Kidney capillary endothelial cell (primary cell): ENCODE measurements around the gene CCNK.

Experiments used
- DNase-seq: peaks from one replicate; pipeline ENCODE4 v3.0.0-alpha.2; 2018; ENCODE audit warnings: low spot score

Gene CCNK

DNA sequence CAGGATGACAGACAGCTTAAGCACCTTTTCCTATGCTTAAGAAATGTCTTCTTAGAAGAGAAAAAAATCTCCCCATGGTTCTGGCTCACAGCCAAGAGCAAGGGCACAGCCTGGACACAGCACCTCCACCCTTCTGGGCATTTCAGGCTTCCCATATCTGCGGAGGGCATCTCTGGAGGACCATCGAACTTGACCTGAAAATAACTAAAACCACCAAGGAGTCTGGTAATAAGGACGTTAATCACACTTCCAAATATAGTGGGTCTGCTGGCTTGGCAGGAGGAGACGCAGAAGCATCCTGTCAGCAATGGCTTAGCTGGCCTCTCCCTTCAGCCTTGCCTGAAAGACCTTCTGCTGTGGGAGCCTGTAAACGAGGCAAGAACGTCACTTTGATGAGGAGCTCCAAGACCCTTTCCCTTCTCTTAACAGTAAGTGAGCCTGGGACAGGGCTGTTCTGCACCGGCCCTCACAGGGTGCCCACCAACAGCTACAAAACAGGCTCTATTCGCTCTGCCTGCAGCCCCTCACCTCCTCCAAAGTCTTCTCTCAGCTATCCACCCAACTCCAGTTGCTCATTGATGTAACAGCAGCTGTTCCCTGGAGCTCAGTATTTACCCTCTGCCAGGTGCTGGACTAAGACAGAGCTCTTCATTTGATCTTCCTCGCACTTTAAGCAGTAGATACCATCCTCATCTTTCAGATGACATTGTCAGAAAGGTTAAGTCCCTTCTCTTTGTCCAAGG lies 13.7 kb upstream of the CCNK start:
- no peak for DNase-seq

DNA sequence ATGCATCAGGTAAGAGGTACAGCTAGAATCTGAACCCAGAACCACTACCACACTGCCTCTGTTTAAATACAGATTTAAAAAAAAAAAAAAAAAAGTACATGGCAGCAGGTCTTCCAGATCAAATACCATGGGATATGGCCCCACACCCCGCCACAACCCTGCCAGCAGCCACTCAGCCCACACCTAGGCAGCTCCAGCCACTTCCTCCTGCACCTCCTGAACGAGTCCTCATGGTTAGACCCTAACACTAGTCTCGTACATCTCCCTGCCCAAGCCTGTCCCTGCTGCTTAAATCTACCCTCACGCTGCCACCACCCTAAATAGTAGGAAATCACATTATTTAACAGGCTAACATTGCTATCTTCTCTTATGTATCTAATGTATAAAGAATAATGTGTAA lies 13.1 kb upstream of the CCNK start:
- DNase-seq = no peak

DNA sequence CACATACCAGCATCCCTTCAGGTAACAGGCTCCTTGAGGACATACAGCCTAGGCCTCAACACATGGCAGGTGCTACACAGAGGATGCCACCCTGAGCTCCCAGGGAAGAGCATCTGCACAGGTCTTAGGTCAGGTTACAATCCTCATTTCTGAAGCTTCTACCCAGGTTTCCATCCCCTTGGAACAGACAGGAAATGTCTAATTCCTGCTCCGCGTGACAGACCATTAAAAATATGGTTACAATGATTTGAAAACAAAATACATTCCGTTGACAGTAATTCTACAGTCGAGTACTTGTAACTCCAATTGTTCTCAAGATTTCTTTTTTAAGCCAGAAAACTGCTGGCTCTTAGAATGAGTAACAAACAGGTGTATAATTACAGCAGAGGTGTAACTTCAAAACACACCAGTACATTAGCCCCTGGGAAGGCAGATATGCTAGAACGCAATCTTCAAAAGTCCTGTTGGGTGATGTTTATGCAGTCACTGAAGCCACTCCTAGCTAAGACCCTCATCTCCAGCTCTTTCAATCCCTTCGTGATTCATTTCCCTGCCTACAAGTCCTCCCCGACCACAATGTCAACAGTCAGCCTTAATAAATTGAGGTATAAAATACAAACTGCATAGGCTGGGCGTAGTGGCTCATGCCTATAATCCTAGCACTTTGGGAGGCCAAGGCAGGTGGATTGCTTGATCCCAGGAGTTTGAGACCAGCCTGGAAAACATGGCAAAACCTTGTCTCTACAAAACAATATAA lies 12.2 kb upstream of the CCNK start:
- DNase-seq = no peak

DNA sequence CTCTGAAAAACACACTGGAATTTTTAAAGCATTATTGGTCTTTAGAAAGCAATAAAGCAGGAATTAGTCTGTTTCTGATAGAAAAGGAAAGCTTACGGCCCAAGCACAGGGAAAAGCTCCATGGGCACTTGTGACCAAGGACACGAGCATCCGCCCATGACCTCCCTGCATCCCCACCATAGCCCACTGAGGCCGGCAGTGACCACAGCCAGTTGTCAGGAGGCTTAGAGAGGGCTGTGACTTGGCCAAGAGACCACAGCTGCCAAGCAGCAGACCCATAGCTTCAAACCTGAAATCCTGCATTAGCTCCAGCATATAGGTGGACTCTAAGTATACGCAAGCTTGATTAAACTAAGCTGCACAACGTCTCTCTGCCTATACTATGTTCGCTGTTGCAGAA lies 9.5 kb upstream of the CCNK start:
- no peak for DNase-seq

DNA sequence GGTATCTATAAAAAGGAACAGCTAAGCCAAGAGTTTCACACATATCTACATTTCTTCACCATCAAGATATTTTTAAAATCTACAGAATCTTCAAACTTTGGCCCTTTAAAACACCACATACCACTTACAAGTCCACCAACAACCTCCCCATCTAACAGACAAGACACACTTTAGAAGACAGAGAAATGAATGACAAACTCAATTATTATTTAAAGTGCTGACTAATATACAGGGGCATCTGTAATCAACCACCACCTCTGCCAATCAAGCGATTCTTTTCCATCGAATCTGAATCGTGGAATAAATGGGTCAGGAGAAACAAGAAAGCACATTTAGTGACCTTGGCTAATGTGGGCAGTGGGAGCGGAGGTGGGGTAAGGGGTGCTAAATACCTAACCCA lies 8.3 kb upstream of the CCNK start:
- no peak for DNase-seq

DNA sequence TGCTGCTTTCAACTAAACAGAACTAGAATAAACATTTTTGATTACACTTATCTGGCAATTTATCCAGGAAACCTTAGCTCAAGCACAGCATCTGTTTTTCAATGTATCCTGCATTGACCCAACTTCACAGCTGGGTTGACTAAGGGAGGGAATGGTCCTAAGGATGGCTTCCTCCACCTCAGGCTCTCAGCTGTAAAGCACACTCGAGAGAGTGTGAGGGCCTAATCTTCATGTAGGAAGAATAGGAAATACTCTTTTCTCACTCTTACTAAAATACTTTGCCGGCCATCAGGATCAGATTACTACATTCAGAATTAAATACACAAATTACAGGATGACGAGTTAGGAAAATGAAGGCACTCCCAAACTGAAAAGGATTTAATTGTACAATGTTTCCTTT lies 7.8 kb upstream of the CCNK start:
- no peak for DNase-seq

DNA sequence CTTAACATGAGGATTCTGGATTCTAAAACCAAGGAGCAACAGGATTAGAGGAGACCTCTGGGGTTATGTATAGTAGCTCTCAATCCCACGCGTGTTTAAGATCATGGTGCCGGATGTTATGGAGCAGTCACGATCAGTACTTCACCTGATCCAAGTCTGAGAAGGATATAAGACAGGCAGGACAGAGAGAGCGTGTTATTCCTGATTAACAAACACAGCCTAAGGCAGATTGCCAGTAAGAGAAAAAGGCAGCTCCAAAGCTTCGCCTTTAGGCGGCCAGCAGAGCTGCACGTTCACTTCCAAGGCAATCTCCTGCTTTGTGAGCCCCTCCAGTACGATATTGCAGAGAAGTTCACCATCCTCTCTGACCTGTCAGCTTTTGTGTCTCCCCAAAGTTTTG lies 6.0 kb upstream of the CCNK start:
- DNase-seq = no peak

DNA sequence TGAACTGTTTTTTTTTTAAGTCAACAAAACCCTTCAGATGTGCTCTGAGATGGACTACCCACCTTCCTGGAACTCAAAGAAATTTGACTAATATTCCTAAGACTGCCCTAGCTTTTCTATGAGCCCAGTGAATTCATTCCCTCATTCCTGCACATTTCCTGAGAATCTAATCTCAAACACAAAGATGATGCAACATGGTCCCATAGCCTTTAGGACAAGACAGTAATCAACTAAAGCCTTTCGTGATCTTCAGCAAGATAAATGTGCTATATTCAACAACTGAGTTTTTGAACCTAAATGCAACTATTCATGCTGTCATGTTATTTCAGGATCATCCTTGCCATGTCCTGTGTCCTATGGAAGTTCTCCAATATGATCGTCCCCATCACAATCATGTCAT lies 5.5 kb upstream of the CCNK start:
- DNase-seq = no peak

DNA sequence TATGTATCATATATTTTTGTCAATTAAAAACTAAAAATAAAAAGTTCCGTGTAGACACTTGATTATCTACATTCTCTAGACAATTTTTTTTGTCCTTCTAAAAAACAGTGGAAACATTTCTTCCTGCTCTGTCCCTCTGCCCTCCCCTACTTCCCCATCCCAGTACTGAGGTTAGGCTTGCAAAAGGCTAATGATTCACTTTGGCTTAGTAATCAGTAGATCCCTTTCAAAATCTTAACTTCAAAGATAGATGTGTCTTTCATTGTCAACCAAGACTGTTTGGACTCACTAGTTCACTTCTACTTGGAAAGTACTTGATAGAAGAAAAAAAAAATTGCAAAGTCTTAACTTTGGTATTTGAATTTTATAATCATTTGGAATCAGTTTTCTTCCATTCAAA lies 4.3 kb upstream of the CCNK start:
- DNase-seq = no peak

DNA sequence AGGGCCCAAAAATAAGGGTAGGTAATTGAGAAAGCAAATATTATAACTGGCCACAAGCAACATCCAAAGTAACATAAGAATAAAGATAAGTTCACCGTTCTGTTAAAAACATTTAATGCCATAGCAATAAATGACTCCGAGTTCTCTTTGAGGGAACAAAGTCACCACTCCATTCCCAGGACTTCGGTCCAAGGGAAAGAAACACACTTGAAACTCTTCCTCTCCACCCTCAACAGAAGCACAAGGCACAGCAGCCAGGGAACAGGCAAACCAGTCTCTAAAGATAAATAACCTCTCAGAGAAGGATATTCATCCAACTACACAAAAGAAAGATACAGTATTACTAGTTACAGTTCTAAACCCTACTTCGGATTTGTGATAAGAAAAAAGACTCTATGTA lies 3.1 kb upstream of the CCNK start:
- no peak for DNase-seq

DNA sequence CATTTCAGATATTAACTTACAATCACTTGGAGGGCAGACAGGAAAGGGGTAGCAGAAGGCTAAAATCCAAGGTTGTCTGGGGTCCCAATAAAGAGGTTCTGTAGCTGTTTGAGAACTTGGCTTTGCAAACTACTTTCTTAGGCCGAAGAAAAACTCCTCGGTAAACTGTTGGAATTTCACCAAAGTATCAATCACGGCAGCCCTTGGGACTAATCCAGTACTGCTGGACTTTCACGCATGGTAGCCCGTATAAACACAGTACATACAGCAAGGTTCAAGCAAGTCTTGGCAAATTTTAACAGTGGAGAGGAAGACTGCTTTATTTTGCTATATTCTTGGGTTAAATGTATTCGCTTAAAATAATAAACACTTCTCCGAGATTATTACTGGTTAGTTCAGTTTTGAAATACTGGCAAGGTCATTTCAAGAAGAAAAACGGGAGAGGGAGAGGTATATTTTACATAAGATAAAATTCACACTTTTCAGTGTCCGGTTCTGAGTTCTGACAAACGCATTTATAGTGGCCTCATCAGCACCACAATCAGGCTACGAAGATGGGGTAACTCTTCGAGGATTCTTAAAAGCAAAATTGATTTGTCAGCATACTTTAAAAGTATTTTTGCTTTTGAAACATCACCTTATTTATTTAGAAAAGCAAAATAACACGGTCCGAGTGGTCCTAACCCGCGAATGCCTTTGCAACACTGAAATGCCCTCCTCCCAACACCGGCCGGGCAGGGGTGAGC lies 1.9 kb upstream of the CCNK start:
- DNase-seq = no peak

DNA sequence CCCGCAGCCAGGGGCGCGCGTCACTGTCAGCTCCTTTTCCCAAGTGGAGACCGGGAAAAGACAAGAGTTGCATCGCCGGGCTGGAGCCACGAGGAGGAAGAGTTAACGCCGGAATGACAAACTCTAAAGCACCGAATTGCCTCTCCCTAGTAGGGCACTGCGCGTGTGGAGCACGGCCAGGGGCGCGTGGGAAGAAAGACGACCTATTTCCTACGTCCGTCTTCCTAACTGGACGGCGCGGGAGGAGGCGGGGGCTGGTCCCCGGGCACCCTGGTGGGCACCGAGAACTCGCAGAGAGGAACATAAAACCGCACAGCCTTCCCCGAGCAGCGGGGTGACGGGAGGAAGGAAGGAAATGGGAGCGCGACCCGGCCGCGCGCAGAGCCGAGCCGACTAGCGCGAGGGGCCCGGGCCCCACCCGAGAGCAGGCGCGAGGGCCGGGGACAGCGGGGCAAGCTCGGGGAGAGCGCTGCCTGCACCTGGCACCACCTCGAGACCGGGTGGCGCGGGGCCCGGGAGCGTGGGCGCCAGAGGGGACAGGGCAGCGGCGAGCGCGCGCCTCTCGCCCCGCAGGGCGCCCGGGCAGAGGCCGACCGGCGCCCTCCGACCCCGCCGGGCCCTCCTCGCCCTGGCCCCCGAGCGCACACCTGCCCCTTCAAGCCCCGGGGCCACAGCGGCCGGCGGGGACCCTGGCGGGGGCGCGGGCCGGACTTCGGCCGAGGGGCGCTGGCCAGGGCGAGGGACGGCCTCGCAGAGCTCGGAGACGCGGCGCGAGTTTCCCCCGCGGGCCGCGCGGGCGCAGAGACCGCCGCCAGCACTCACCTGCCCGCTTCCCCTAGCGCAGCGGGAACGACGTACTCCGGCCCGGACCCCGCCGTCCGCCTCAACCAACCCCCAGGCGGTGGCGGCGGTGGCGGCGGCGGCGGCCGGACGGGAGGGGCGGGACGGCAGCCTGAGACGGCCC lies 1.0 kb upstream of the CCNK start, which contains the start of gene SETD3:
Gene SETD3 (minus strand): TSS at position 954 of the 964 bp plus-strand sequence. CDS start 15,054 bp downstream, outside the sequence.
- peak; percentile 55 for DNase-seq

DNA sequence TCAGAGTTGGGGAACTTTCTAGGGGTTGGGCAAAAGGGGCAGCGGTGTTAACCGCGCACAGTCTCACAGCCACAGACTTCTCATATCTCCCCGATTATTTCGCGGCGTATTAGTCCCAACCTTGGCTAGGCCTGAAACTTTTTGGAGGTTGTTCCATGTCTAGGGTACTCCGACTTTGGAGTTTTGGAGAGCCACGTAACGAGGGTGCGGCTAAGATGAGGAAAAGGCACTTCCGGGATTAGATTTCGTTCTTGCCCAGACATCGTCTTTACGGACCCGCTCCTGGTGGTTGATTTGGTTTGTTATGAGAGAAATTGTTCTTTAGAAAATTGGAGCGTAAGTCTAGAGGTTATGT lies 513 bp downstream of the CCNK start:
- no peak for DNase-seq

DNA sequence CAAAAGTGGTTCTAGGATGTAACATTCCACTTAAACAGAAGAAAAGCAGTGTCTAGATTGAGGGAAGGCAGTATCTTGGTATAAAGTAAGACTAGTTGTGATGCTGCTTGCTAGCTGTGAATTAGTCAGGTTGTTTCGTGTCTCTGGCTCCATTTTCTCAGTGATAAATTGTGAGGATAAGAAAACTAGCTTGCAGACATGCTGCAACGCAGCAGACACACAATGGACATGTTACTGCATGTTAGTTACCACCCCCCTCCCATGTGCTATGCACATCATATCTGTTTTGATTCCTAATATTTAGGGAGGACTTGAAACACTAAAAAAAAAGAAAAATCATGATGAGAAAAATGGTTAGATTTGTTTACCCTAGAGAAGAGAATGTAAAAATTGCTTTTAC lies 2.9 kb downstream of the CCNK start:
- DNase-seq = no peak

DNA sequence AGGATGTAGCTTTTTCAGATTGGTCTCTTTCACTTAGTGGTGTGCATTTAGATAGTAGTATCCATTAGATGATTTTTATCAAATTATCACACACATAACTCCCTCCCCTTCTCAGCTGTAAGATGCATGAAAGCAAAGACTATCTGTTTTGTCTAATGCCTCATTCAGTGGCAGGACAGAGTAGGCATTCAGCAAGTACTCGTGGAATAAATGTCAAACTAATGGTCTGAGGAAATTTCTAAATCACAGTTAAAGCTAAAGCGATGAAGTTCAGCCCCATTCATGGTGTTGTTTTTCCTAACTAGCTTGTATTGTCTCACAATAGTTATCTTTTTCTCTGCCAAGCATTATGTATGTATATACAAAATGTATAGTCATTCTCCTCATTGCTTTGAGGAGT lies 16.1 kb downstream of the CCNK start:
- DNase-seq = no peak

DNA sequence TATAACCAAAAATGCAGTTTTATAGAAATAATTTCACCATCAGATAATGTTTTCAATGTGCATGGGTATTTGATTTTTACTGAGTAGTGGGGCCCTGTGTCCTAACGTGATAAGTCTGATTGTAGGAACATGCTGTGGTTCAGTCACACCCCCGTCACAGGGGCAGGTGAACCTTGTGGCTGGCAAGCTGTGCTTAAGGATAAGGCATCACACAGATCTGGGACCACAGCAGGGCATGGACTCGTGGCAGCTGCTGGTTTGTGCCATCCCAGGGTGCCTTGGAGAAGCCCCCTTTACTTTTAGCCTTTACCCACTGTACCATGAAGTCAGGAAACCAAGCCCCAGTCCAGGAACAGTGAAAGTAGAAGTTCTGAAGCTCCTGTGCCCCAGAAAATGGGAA lies 16.7 kb downstream of the CCNK start:
- DNase-seq = no peak

DNA sequence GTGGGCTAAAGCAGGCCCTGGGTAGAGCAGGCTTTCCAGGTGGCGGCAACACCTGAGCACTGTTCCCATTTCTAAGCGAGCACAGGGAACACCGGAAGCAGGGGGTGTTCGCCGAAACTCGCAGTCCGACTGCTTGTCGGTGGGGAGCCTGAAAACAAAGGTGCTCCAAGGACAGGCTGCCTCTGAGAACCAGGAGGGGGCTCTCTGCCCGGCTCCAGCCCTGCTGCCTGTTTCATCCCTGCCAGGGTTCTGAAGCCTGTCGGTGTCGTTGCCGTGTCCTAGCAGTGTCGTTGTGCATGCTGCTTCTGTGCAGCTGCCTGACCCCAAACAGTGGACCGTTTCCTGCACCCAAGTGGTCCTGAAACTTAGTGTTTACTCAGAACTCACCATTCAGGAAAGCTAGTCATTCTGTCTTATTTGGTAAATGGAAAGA lies 21.8 kb downstream of the CCNK start:
- no peak for DNase-seq

DNA sequence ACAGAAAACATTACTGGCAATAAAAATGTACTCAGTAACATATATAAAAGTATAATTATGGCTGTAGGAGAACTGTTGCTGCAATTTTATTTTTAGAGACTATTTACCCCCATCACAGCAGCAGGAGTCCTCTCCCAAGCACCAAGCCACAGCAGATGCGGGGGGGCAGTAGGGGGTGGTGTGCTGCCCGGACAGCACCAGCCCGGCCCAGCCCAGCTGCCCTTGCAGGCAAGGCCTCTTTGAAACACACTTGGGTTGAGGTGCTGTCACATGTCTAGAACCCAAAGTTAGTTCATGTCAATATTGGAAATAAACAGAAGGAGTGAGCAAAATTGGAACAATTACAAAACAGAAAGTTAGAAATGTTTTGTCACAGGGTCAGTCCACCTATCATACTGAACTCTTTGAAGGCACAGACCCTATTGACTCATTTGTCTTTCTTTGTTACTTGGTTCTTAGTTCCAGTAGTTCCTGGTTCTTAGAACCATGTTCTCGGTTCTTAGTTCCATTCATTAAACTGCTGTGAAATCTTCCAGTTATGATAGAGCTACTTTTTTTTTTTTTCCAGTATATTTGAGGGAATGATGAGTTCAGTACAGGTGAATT lies 22.7 kb downstream of the CCNK start:
- no peak for DNase-seq

DNA sequence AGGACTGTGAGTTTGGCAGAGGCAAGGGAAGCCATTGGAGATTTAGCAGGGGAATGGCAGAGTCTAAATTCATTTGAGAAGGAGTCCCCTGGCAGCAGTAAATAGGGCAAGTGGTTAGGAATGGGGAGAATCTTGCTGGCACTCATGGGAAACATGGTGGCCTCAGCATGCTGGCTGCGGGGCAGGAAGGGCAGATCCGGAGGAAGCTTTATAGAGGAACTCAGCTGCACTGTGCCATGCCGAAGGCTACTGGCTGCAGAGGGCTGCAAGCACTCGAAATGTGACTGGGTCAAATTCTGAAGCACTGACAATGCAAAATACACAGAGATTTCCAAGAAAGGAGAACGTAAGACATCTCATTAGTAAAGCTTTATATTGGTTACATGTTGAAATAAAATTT lies 23.9 kb downstream of the CCNK start:
- no peak for DNase-seq

DNA sequence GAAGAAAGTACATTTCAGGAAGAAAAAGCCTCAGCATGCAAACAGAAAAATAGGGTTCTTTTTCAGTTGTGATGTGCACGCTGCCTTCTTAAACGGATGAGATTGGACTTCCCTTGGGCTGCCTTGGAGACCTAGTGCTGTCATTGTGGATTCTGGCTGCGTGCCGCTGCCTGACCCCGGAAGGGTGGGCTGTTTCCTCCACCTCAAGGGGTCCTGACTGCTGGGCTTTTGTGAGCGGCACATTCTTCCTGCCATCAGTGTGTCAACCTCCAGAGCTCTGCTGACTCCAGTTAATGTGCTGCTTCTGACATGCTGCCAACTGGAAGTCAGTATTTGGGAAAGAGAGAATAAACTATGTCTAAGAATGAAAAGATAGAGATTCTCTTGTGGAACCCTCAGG lies 25.1 kb downstream of the CCNK start:
- DNase-seq = no peak

DNA sequence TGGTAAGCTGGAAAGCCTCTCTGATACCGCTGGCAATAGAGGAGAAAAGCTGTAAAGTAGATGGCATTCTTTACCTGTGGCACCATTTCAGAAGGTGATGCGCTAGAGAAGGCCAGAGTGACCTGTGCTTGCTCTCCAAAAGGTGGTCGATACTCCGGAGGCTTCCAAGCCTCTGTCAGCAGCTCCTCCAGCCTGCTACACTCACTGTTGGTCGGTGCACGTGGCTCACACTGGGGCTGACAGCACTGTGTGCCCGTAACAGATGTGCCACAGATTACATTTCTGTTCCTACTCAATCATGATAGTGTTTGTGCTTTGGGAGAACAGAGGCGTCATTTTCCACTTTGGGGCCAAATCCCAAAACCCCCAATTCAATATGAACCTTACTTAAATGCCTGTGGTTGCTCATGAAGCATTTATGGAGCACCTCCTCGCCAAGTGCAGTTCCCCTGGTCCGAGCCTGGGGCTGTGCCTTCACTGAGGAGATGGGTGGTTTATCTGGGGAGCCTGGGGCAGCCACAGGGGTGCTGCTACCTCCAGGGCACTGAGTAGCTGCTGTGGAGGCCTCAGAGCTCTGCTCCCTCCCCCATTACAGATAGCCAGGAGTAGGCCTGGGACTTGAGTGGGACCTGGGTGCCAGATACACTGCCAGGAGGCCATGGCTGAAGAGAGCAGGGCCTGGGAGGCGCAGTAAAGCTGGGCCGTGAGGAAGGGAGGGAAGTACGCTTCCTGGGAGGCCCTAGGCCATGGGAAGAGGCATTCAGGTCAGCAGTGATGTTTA lies 26.8 kb downstream of the CCNK start:
- no peak for DNase-seq
